Astrocyte (in vitro differentiated cells and primary cell): ENCODE results near the gene USP48. TPM values are rescaled to one million over a fixed set of nuclear protein-coding genes. Genes with fewer than 3 reads are reported as not detected.

Experiments used
- DNase-seq: peaks from one replicate; pipeline ENCODE4 v3.0.0-alpha.2; 2010; ENCODE audit warnings: low read depth
- FAIRE-seq: peaks from 2 replicates; lab custom pipeline; 2011; peaks lifted over from hg19 to GRCh38; lab: Jason Lieb, UNC
- H2AFZ ChIP-seq: 2 replicates; pipeline ENCODE4 v1.6.0; 2012; ENCODE audit warnings: low read depth, low read length, inconsistent platforms
- H3K27ac ChIP-seq: 2 replicates; pipeline ENCODE4 v1.5.1; 2011; ENCODE audit warnings: low read depth, low read length, inconsistent platforms
- H3K27me3 ChIP-seq: 2 replicates; pipeline ENCODE4 v1.6.0; 2011; ENCODE audit warnings: low read length, inconsistent platforms; ENCODE audit not compliant: insufficient read depth
- H3K36me3 ChIP-seq: 2 replicates; pipeline ENCODE4 v1.5.1; 2011; ENCODE audit warnings: low read length, inconsistent platforms; ENCODE audit not compliant: insufficient read depth
- H3K4me1 ChIP-seq: 2 replicates; pipeline ENCODE4 v1.5.1; 2011; ENCODE audit warnings: low read length, inconsistent platforms; ENCODE audit not compliant: insufficient read depth
- H3K4me2 ChIP-seq: 2 replicates; pipeline ENCODE4 v1.6.0; 2012; ENCODE audit warnings: low read length, inconsistent platforms
- H3K4me3 ChIP-seq: 2 replicates; pipeline ENCODE4 v1.5.1; 2011; ENCODE audit warnings: low read depth, mild to moderate bottlenecking, low read length, inconsistent platforms; ENCODE audit not compliant: insufficient read depth
- H3K79me2 ChIP-seq: 2 replicates; pipeline ENCODE4 v1.6.0; 2012; ENCODE audit warnings: mild to moderate bottlenecking, low read length, inconsistent platforms; ENCODE audit not compliant: insufficient read depth
- H3K9ac ChIP-seq: 2 replicates; pipeline ENCODE4 v1.6.0; 2012; ENCODE audit warnings: mild to moderate bottlenecking, low read length, inconsistent platforms
- H3K9me3 ChIP-seq: 2 replicates; pipeline ENCODE4 v1.5.1; 2012; ENCODE audit warnings: low read depth, mild to moderate bottlenecking, low read length, inconsistent platforms; ENCODE audit not compliant: insufficient read depth
- H4K20me1 ChIP-seq: 2 replicates; pipeline ENCODE4 v1.6.0; 2012; ENCODE audit warnings: low read length, inconsistent platforms; ENCODE audit not compliant: insufficient read depth
- H3K27ac Mint-ChIP-seq: one replicate; pipeline ENCODE4 v1.8.0; 2021; ENCODE audit warnings: mild to moderate bottlenecking, mixed read lengths; ENCODE audit not compliant: unreplicated experiment
- H3K27me3 Mint-ChIP-seq: one replicate; pipeline ENCODE4 v1.8.0; 2021; ENCODE audit warnings: low read depth, mixed read lengths; ENCODE audit not compliant: unreplicated experiment
- H3K36me3 Mint-ChIP-seq: one replicate; pipeline ENCODE4 v1.8.0; 2021; ENCODE audit warnings: low read depth, mixed read lengths; ENCODE audit not compliant: unreplicated experiment
- H3K4me1 Mint-ChIP-seq: one replicate; pipeline ENCODE4 v1.8.0; 2021; ENCODE audit warnings: low read depth, mixed read lengths; ENCODE audit not compliant: unreplicated experiment
- H3K4me3 Mint-ChIP-seq: one replicate; pipeline ENCODE4 v1.8.0; 2021; ENCODE audit warnings: mild to moderate bottlenecking, moderate library complexity, mixed read lengths; ENCODE audit not compliant: unreplicated experiment
- H3K9me3 Mint-ChIP-seq: one replicate; pipeline ENCODE4 v1.8.0; 2021; ENCODE audit warnings: mild to moderate bottlenecking, mixed read lengths; ENCODE audit not compliant: unreplicated experiment
- CTCF ChIP-seq: IDR thresholded peaks from 2 replicates; pipeline ENCODE4 v1.5.1; 2011; ENCODE audit warnings: low read depth, mild to moderate bottlenecking, inconsistent platforms, low read length, moderate library complexity; ENCODE audit not compliant: insufficient read depth
- EZH2 ChIP-seq: IDR thresholded peaks from 2 replicates; pipeline ENCODE4 v1.6.1; 2012; ENCODE audit warnings: mild to moderate bottlenecking, low read length, inconsistent platforms; ENCODE audit not compliant: insufficient read depth
- total RNA-seq: library from RNA; stranded (reverse); gene quantifications from 2 replicates; pipeline ENCODE4 v1.2.1, GENCODE V29; 2021

Gene USP48
- total RNA-seq, 1 donor from 2014 or later: 85.7 TPM

- TF ChIP-seq CTCF: no peak
- TF ChIP-seq EZH2: no peak
- H4K20me1 ChIP-seq: peaks cover 41% of the 10 kb centered on the region
- H3K9me3 ChIP-seq: no peaks in the 10 kb centered on the region
- Mint-ChIP-seq H3K4me3 (no peak overlapping the region), H3K4me1 (peaks cover 25% of the 10 kb centered on the region), H3K27ac (no peak overlapping the region), H3K36me3 (peaks cover 7% of the 10 kb centered on the region), H3K27me3 (no peaks in the 10 kb centered on the region), H3K9me3 (no peaks in the 10 kb centered on the region)
- no peak for FAIRE-seq
- H3K4me2 ChIP-seq: no peak overlapping the region
- H3K27me3 ChIP-seq: no peaks in the 10 kb centered on the region
- no peak for DNase-seq
- no peak overlapping the region for H3K4me3 ChIP-seq
- peaks cover 11% of the 10 kb centered on the region for H3K4me1 ChIP-seq
- H3K9ac ChIP-seq: no peak overlapping the region
- peaks cover 15% of the 10 kb centered on the region for H3K36me3 ChIP-seq
- H3K27ac ChIP-seq: no peak overlapping the region
- no peaks in the 10 kb centered on the region for H3K79me2 ChIP-seq
- no peak overlapping the region for H2AFZ ChIP-seq
Observed at GRCh38 chr1:21707891-21708290, 75.1 kb downstream of the USP48 start.

GRCh38 chr1:21707086-21707840 lies 75.7 kb downstream of the USP48 start:
- peaks cover 45% of the 10 kb centered on the region for H4K20me1 ChIP-seq
- H3K27me3 ChIP-seq: no peaks in the 10 kb centered on the region
- DNase-seq (peak; percentile 36), FAIRE-seq (no peak)
- H2AFZ ChIP-seq: no peak overlapping the region
- TF ChIP-seq EZH2: no peak
- no peak for TF ChIP-seq CTCF
- H3K4me3 ChIP-seq: no peak overlapping the region
- H3K9me3 ChIP-seq: no peaks in the 10 kb centered on the region
- peaks cover 20% of the 10 kb centered on the region for H3K36me3 ChIP-seq
- peaks cover 12% of the 10 kb centered on the region for H3K4me1 ChIP-seq
- no peak overlapping the region for H3K27ac ChIP-seq
- Mint-ChIP-seq H3K27me3 (no peaks in the 10 kb centered on the region), H3K4me1 (peaks cover 30% of the 10 kb centered on the region), H3K27ac (no peak overlapping the region), H3K9me3 (no peaks in the 10 kb centered on the region), H3K4me3 (no peak overlapping the region), H3K36me3 (peaks cover 10% of the 10 kb centered on the region)
- no peak overlapping the region for H3K4me2 ChIP-seq
- no peaks in the 10 kb centered on the region for H3K79me2 ChIP-seq
- no peak overlapping the region for H3K9ac ChIP-seq
